Endothelial cell of umbilical vein (primary cell): ENCODE measurements around the gene TMEM214. TPM values are rescaled to one million over a fixed set of nuclear protein-coding genes. Genes with fewer than 3 reads are reported as not detected.

Source experiments
- BruUV-seq: library from RNA; stranded (reverse); fragments of 400-500 nt; replicated peaks from 2 replicates; lab custom pipeline; 2021; lab: Mats Ljungman, UMichigan
- CTCF ChIA-PET: fragments of 300-600, 350-600 bp; sonication (Branson Sonifier 250); formaldehyde crosslinking; loops from one replicate; lab custom pipeline; 2021; ENCODE audit warnings: antibody characterized with exemption, inconsistent platforms; lab: Charles Lee
- POLR2A ChIA-PET: fragments of 300-600, 350-600 bp; sonication (Branson Sonifier 250); formaldehyde crosslinking; loops from one replicate; lab custom pipeline; 2021; ENCODE audit warnings: antibody characterized with exemption, inconsistent platforms; lab: Charles Lee
- DNase-seq: peaks from one replicate; pipeline ENCODE4 v3.0.0-alpha.2; 2011; ENCODE audit warnings: low read depth, low spot score
- FAIRE-seq: peaks from 2 replicates; lab custom pipeline; 2011; peaks lifted over from hg19 to GRCh38; lab: Jason Lieb, UNC
- H2AFZ ChIP-seq: 2 replicates; pipeline ENCODE4 v1.6.0; 2012; ENCODE audit warnings: low read depth, low read length, control low read depth, inconsistent platforms
- H3K27ac ChIP-seq: 2 replicates; pipeline ENCODE4 v1.5.1; 2011; ENCODE audit warnings: low read depth, mild to moderate bottlenecking, control low read depth, low read length, moderate library complexity; ENCODE audit not compliant: insufficient read depth
- H3K27me3 ChIP-seq, 2 experiments: 2 replicates each; pipeline versions ENCODE4 v1.6.0 to v1.6.1; 2011; ENCODE audit warnings: low read length in 2 of 2, mixed read lengths in 1 of 2; ENCODE audit not compliant: control insufficient read depth in 2 of 2, insufficient read depth in 2 of 2
- H3K36me3 ChIP-seq, 2 experiments: 2 replicates in 1 of 2; 3 replicates in 1 of 2; pipeline ENCODE4 v1.5.1; 2011; ENCODE audit warnings: low read length in 2 of 2, mild to moderate bottlenecking in 1 of 2, moderate library complexity in 1 of 2; ENCODE audit not compliant: control insufficient read depth in 2 of 2, insufficient read depth in 2 of 2; ENCODE audit errors: extremely low read depth in 1 of 2
- H3K4me1 ChIP-seq: 3 replicates; pipeline ENCODE4 v1.5.1; 2011; ENCODE audit warnings: mild to moderate bottlenecking, low read length; ENCODE audit not compliant: control insufficient read depth, insufficient read depth; ENCODE audit errors: extremely low read depth
- H3K4me2 ChIP-seq: 2 replicates; pipeline ENCODE4 v1.6.1; 2011; ENCODE audit warnings: low read length, control low read depth, mixed read lengths; ENCODE audit not compliant: insufficient read depth
- H3K4me3 ChIP-seq, 3 experiments: fragments of 200-600 bp in 1 of 3; sonication (generic), shearing (Covaris generic) in 1 of 3; replicated peaks in 1 of 3; 2 replicates each; pipeline ENCODE4 v1.5.1; 2011 to 2016; ENCODE audit warnings: control low read depth in 3 of 3, low read length in 3 of 3, mild to moderate bottlenecking in 2 of 3, inconsistent platforms in 1 of 3, low read depth in 1 of 3, moderate library complexity in 1 of 3; ENCODE audit not compliant: insufficient read depth in 1 of 3
- H3K79me2 ChIP-seq: 2 replicates; pipeline ENCODE4 v1.6.0; 2012; ENCODE audit warnings: low read length, inconsistent platforms; ENCODE audit not compliant: control insufficient read depth, insufficient read depth
- H3K9ac ChIP-seq: replicated peaks from 2 replicates; pipeline ENCODE3; 2011; ENCODE audit warnings: low read length, control low read depth; ENCODE audit not compliant: insufficient read depth; ENCODE audit errors: extremely low read depth
- H3K9me1 ChIP-seq: replicated peaks from 3 replicates; pipeline ENCODE4 v1.6.0; 2011; ENCODE audit warnings: mild to moderate bottlenecking, low read length; ENCODE audit not compliant: control insufficient read depth, insufficient read depth; ENCODE audit errors: extremely low read depth
- H3K9me3 ChIP-seq: replicated peaks from 2 replicates; pipeline ENCODE4 v1.5.1; 2012; ENCODE audit warnings: low read length, inconsistent platforms; ENCODE audit not compliant: control insufficient read depth, insufficient read depth
- H4K20me1 ChIP-seq: replicated peaks from 2 replicates; pipeline ENCODE3; 2011; ENCODE audit warnings: mild to moderate bottlenecking, low read length; ENCODE audit not compliant: control insufficient read depth, insufficient read depth; ENCODE audit errors: extremely low read depth
- EZH2 ChIP-seq: IDR thresholded peaks from 2 replicates; pipeline ENCODE4 v1.6.1; 2012; ENCODE audit warnings: borderline replicate concordance, low read depth, mild to moderate bottlenecking, moderate library complexity, low read length, inconsistent platforms; ENCODE audit not compliant: severe bottlenecking
- FOS ChIP-seq: IDR thresholded peaks from 2 replicates; pipeline ENCODE4 v1.6.1; 2011; ENCODE audit warnings: mild to moderate bottlenecking, low read length, moderate library complexity, borderline replicate concordance; ENCODE audit not compliant: insufficient read depth
- GATA2 ChIP-seq: IDR thresholded peaks from 2 replicates; pipeline ENCODE4 v1.7.0; 2011; ENCODE audit warnings: low read depth, mild to moderate bottlenecking, moderate library complexity, mixed read lengths, low read length; ENCODE audit not compliant: insufficient read length, insufficient read depth
- JUN ChIP-seq: IDR thresholded peaks from 2 replicates; pipeline ENCODE4 v1.6.1; 2011; ENCODE audit warnings: borderline replicate concordance, low read depth; ENCODE audit not compliant: insufficient read length, insufficient read depth
- MYC ChIP-seq: IDR thresholded peaks from one replicate; pipeline ENCODE4 v1.6.1; 2011; ENCODE audit warnings: mild to moderate bottlenecking, low read depth, low read length
- POLR2A ChIP-seq: IDR thresholded peaks from 2 replicates; pipeline ENCODE4 v1.6.1; 2012; ENCODE audit warnings: low read depth, mild to moderate bottlenecking, control low read depth, low read length
- POLR2AphosphoS5 ChIP-seq: IDR thresholded peaks from 2 replicates; pipeline ENCODE4 v1.6.1; 2012; ENCODE audit warnings: low read depth, mild to moderate bottlenecking, control low read depth, low read length, moderate library complexity; ENCODE audit not compliant: insufficient read depth
- dilution Hi-C: fragments of 300-500 bp; cut with MboI; formaldehyde crosslinking; loops from one replicate; pipeline ENCODE4 v1.15.0; 2019; ENCODE audit warnings: low sequenced_read_pairs; ENCODE audit not compliant: extremely low pct_ligation_motif_present
- intact Hi-C: fragments of 100-400 bp; cut with micrococcal nuclease; formaldehyde crosslinking; loops from one replicate; pipeline ENCODE4 v1.10.0; 2022
- polyA plus RNA-seq, 4 experiments: library from polyadenylated mRNA; depleted of rRNA in 3 of 4; stranded (reverse) in 3 of 4; unstranded in 1 of 4; fragments of >200 nt; gene quantifications; 2 replicates each; pipeline versions ENCODE4 v1.2.1 to v1.2.3, GENCODE V29; 2011 to 2012; ENCODE audit warnings: missing spikeins in 1 of 4
- total RNA-seq: library from RNA; stranded (reverse); gene quantifications from 2 replicates; pipeline ENCODE4 v1.2.3, GENCODE V29; 2021
- TF ChIP-seq, protein P1 (sequence below): IDR thresholded peaks from 2 replicates; pipeline ENCODE4 v1.6.1; 2011; ENCODE audit not compliant: insufficient read depth, insufficient read length
- TF ChIP-seq, protein P2 (sequence below), 2 donors: IDR thresholded peaks; 1 replicate in 1 of 2; 2 replicates in 1 of 2; pipeline ENCODE4 v1.5.1; 2011; ENCODE audit warnings: low read length in 2 of 2, mild to moderate bottlenecking in 2 of 2, moderate library complexity in 2 of 2, control low read depth in 1 of 2, inconsistent platforms in 1 of 2, low read depth in 1 of 2; ENCODE audit not compliant: insufficient read depth in 1 of 2; ENCODE audit errors: extremely low read depth in 1 of 2

The TMEM214 gene
- total and polyA plus RNA-seq, 2 donors (not counting 3 experiments of a cell fraction or from before 2014, with no cell fraction given), result 109 to 163 TPM

DNA sequence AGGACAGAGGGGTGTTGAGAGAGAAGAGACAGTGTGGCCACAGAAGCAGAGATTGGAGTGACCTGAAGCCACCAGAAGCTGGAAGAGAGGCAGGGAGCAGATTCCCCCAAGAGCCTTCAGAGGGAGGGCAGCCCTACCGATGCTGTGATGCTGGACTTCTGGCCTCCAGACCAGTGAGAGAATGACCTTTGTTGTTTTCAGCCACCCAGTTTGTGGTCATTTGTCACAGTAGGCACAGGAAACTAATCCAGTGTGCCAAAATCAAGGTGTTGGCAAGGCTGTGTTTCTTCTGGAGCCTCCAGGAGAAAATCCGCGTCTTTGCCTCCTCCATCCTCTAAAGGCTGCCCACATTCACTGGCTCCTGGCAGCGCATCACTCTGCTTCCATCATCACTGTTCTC lies 47.0 kb upstream of the TMEM214 start:
- Histone ChIP-seq H3K9ac (no peak overlapping the region), H3K36me3 (no peaks in the 10 kb centered on the region), H3K4me1 (no peaks in the 10 kb centered on the region), H4K20me1 (no peaks in the 10 kb centered on the region), H3K27ac (no peak overlapping the region), H3K4me3 (no peak overlapping the region), H3K27me3 (peaks cover 10 to 16% of the 10 kb centered on the region in 2 experiments), H3K9me1 (no peaks in the 10 kb centered on the region), H3K79me2 (no peaks in the 10 kb centered on the region), H3K9me3 (no peaks in the 10 kb centered on the region), H2AFZ (no peak overlapping the region), H3K4me2 (no peak overlapping the region)
- TF ChIP-seq MYC (no peak), GATA2 (no peak), POLR2A (no peak), JUN (no peak), POLR2AphosphoS5 (no peak), FOS (no peak), EZH2 (no peak)
- TF ChIP-seq, protein P1, sequence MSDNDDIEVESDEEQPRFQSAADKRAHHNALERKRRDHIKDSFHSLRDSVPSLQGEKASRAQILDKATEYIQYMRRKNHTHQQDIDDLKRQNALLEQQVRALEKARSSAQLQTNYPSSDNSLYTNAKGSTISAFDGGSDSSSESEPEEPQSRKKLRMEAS, result no peak
- TF ChIP-seq, protein P2, sequence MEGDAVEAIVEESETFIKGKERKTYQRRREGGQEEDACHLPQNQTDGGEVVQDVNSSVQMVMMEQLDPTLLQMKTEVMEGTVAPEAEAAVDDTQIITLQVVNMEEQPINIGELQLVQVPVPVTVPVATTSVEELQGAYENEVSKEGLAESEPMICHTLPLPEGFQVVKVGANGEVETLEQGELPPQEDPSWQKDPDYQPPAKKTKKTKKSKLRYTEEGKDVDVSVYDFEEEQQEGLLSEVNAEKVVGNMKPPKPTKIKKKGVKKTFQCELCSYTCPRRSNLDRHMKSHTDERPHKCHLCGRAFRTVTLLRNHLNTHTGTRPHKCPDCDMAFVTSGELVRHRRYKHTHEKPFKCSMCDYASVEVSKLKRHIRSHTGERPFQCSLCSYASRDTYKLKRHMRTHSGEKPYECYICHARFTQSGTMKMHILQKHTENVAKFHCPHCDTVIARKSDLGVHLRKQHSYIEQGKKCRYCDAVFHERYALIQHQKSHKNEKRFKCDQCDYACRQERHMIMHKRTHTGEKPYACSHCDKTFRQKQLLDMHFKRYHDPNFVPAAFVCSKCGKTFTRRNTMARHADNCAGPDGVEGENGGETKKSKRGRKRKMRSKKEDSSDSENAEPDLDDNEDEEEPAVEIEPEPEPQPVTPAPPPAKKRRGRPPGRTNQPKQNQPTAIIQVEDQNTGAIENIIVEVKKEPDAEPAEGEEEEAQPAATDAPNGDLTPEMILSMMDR (IDR thresholded peaks at IDR 0.05; ENCODE audit: extremely low read depth in 1 of 2, insufficient read depth in 1 of 2, low read depth in 1 of 2, low read length in 2 of 2), result no peak
- ChIA-PET CTCF (interaction anchor here (1.0 to 4.1 kb wide), 2 partner anchors 24 to 31 kb away, joined by 4 to 25 read pairs; no protein-coding TSS in a partner anchor), POLR2A (no interaction called here)
- FAIRE-seq, result no peak
- intact Hi-C loops, result loop anchor here (10.0 kb wide), 1 partner anchor 169 kb away; no protein-coding TSS in a partner anchor
- no peak for DNase-seq
- dilution Hi-C loops, result no loop called here
- no TSS peak for BruUV-seq
